ENCODE results near the gene CATSPERD.

Gene CATSPERD

DNA sequence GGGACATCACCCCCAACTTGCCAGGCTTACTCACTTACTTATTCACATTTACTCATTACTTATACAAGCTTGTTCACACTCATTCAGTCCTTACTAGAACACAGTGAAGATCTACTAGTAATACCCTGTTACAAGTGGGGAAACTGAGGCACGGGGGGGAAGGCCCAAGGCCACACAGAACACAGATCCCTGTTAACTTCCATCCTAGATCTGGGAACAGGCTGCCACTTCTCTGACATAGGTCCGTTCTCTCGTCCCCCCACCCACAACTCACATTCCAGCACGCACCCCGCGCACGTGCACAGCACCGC, 83.0 kb downstream of the CATSPERD start:
- FAIRE-seq: no peak
- TF ChIP-seq, protein P1, sequence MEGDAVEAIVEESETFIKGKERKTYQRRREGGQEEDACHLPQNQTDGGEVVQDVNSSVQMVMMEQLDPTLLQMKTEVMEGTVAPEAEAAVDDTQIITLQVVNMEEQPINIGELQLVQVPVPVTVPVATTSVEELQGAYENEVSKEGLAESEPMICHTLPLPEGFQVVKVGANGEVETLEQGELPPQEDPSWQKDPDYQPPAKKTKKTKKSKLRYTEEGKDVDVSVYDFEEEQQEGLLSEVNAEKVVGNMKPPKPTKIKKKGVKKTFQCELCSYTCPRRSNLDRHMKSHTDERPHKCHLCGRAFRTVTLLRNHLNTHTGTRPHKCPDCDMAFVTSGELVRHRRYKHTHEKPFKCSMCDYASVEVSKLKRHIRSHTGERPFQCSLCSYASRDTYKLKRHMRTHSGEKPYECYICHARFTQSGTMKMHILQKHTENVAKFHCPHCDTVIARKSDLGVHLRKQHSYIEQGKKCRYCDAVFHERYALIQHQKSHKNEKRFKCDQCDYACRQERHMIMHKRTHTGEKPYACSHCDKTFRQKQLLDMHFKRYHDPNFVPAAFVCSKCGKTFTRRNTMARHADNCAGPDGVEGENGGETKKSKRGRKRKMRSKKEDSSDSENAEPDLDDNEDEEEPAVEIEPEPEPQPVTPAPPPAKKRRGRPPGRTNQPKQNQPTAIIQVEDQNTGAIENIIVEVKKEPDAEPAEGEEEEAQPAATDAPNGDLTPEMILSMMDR (IDR thresholded peaks at IDR 0.05; ENCODE audit: insufficient read depth, missing control alignments): no peak
- no peak for DNase-seq (ENCODE audit: insufficient read length, low spot score)

DNA sequence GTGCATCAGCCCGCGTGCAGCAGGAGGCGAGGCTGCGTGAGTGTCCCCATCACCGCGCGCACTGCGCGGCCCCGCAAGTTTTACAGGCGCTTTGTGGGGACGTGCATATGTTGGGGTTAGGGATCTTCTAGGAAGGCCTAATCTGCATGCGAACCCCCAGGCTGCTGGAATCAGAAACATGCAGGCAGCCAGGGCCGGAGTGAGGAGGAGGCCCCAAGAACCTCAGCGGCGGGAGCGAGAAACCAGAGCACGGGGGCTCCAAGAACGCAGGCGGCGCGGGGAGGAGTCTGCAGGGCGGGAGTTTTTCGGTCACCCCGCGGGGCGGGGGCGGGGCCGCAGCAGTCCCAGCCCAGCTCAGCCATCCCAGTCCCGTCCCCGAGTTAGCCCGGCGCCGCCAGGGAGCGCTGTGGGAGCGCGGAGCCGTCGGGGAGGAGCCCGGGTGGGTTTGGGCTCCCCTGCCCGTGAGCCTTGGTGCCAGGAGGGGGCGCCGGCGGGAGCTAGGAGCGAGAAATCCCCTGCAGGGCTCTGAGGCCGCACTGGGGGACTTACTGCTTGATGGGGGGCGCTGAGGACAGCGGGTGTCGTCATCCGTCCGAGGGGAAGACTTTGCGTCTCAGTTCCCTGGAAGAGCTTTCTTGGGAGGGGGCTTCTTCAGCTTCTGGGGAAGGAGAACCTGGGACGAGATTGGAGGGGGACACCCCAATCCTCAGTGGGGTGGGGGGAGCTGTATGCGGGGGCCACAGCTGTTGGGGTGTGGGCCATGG, 83.5 kb downstream of the CATSPERD start:
- no peak for FAIRE-seq
- DNase-seq (ENCODE audit: insufficient read length, low spot score): peak; percentile 87
- TF ChIP-seq, protein P1 (IDR thresholded peaks at IDR 0.05; ENCODE audit: insufficient read depth, missing control alignments): peak; percentile 96

DNA sequence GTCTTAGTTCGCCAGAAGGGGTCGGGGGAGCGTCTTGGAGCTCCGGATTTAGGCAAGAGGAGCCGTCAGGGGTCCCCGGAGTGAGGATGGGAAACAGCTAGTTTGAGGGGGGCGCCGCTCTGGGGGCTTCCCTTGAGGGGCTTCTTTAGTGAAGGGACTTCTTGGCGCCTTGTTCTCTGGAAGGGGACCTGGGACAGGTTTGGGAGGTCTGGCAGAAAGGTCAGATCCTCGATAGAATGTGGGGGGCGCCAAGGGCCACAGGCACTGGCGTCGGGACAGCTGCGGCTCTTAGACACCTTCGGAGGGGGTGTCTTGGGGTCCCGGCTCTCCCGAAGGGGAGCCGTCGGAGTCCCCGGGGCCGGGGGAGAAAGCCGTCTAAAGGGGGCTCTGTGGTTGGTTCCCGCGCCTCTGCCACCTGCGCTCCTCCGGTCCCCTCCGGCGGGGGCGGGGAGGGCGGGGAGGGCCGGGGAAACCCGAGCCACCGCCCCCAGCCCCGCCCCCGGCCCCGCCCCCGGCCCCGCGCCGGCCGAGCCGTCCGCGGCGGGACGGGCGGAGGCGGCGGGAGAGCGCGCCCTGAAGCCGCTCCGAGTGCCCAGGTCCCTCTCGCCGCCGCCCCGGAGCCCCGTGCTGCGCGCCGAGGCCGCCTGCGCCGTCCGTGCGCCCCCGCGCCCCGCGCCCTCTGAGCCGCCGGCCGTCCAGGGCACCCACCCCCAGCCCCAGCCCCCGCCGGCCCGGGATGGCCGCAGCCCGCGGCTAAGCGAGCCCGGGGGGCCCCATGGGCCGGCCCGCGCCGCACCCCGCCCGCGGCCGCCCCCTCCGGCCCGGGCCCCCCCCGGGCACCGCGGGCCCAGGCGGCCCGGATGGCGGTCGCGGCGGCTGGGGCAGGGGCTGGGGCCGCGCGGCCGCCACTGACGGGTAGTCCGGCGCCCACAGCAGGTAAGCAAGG, 84.4 kb downstream of the CATSPERD start, which contains the start of gene NRTN:
TSS of gene NRTN (plus strand) at position 552 of the 946 bp plus-strand sequence. CDS start 19,099 bp downstream, outside the sequence.
- FAIRE-seq (no peak), DNase-seq (ENCODE audit: insufficient read length, low spot score) (peak; percentile 74)
- TF ChIP-seq, protein P1 (IDR thresholded peaks at IDR 0.05; ENCODE audit: insufficient read depth, missing control alignments): no peak

DNA sequence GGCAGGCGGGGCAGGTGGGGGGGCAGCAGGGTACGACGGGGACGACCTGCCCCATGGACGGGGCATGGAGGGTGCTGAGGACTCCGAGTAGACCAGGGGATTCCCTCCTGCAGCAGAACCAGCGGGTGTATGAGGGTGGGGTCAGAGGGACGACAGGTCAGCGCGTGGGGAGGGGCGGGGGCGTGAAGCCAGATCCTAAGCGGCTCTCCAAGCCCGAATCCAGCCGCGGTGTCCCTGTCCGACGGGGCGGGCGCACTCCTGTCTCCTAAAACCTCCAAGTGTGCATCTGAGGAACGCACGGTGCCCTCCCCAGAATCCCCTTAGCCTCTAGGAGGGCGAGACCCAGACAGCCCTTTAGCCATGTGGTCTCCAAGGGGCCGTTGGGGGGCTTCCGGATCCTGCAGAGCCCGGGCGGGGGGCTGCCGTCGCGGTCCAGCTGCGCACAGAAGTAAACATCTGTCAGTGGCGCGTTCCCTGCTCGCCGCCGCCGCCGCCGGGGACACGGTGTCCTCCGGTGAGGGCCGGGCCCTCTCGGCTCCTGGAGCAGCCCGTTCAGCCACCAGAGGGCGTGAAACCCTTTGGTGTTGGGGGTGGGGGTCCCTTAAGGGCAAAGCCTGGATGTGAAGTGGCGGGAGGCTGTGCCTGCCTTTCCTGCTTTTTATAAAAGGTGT, 85.2 kb downstream of the CATSPERD start:
- FAIRE-seq: no peak
- DNase-seq (ENCODE audit: insufficient read length, low spot score): peak; percentile 94
- TF ChIP-seq, protein P1 (IDR thresholded peaks at IDR 0.05; ENCODE audit: insufficient read depth, missing control alignments): peak; percentile 70

DNA sequence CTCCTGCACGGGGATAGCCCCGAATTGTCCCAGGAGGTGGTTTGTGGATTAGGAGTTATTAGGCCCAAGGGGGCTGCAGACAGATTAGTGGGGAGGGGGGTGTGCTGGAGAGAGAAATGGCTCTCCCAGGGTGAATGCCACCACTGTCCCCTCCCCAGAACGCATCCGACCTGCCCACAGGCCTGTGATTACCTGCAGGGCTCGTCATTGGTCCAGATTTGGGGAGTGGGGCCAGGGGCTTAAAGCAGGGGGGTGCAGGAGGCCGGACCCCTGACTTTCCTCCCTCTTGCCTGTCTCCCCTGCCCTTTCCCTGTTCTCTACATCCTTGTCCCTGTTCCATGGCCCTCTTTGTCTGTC, 85.7 kb downstream of the CATSPERD start:
- TF ChIP-seq, protein P1 (IDR thresholded peaks at IDR 0.05; ENCODE audit: insufficient read depth, missing control alignments): no peak
- DNase-seq (ENCODE audit: insufficient read length, low spot score) (no peak), FAIRE-seq (no peak)

DNA sequence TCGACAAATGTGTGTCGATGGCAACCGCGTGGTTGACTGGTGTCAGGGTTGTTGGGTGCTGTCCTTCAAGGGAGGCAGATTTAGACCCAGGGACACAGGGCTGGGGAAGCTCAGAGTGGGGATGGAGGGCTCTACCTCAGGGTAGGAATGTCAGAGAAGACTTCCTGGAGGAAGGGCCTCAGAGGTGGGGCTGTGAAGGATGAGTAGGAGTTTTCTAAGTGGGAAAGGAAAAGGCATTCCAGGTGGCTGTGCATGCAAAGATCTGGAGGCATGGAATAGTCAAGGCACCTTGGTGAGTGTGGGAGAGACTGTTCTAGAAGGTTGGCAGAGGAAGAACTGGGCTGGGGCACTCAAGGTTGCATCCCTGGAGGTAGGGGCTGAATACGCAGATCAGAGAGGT, 86.5 kb downstream of the CATSPERD start:
- FAIRE-seq (no peak), DNase-seq (ENCODE audit: insufficient read length, low spot score) (no peak)
- TF ChIP-seq, protein P1 (IDR thresholded peaks at IDR 0.05; ENCODE audit: insufficient read depth, missing control alignments): no peak
